Measurements from ENCODE around the gene TNNI3K.

- TF ChIP-seq EP300 (IDR thresholded peaks at IDR 0.05) (no peak), CTCF (IDR thresholded peaks at IDR 0.05) (no peak)
These were observed 228.3 kb downstream of the TNNI3K start for GRCh38 chr1:74463333-74463988.
